ENCODE data around the gene SS18L1.

The SS18L1 gene

DNA sequence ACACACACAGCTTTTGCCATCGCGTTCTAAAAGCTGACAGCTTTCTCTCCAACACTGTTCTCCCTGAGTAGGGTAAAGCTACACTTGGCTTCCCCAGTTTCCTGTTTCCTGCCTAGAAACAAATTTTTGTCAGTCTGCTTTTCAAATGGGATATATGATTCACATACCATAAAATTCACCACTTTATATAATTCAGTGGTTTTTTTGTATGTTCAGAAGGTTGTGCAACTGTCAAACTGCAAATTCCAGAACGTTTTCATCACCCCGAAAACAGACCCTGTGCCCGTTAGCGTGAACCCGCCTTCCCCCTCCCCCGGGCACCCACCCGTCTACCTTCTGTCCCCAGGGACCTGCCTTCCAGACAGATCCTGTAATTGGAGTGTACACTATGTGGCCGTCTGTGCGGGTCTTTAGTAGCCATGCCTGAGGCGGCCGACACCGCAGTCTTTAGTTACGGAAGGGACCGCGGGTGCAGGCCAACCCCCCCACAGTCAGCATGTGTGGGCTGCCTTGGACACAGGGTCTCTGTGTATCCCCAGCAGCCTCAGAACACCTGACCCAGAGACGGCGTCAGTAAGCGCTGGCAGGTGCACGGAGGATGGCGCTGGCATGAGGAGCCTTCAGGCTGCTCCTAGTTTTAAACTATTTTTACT lies 59.9 kb downstream of the SS18L1 start:
- ATAC-seq: no peak
- TF ChIP-seq, protein P1, sequence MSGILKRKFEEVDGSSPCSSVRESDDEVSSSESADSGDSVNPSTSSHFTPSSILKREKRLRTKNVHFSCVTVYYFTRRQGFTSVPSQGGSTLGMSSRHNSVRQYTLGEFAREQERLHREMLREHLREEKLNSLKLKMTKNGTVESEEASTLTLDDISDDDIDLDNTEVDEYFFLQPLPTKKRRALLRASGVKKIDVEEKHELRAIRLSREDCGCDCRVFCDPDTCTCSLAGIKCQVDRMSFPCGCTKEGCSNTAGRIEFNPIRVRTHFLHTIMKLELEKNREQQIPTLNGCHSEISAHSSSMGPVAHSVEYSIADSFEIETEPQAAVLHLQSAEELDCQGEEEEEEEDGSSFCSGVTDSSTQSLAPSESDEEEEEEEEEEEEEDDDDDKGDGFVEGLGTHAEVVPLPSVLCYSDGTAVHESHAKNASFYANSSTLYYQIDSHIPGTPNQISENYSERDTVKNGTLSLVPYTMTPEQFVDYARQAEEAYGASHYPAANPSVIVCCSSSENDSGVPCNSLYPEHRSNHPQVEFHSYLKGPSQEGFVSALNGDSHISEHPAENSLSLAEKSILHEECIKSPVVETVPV (CRISPR knock-in tag; IDR thresholded peaks at IDR 0.05): no peak

DNA sequence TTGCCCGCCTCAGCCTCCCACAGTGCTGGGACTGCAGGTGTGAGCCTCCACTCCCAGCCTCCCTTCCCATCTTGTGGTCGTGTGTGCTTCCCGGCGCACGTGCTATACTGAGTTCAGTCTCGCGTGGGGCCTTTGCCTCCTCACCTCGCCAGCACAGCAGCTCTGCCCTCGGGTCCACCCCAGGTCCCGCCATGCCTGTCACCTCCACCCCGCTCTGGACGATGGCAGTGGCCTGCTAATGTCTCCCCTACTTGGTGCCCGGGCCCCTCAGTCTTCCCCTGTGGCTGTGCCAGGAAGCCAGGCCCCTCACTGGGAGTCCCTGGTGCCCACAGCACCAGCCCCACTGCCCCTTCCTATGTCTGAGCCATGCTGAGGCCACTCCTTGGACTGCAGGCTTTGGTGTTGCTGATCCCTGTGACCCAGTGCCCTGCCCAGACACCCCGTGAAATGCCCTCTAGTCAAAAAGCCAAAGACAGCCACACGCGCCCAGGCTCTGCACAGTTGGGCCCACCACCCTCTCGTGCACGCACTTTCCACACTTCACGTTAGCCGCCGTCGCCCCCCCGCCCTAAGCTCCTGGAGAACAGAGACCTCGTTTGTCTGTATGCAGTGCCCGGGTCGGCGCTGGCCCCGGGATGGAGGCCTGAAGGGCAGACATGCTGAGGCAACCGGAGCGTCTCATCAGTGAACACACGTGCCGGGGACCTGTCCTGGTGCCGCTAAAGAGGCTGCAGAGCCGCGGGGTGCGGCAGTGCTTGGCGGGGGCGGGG lies 62.2 kb downstream of the SS18L1 start:
- no peak for ATAC-seq
- no peak for TF ChIP-seq ZFP3 (CRISPR knock-in tag; IDR thresholded peaks at IDR 0.05)
- no peak for TF ChIP-seq ZNF70 (CRISPR knock-in tag; IDR thresholded peaks at IDR 0.05)
- TF ChIP-seq GLIS3 (CRISPR knock-in tag; IDR thresholded peaks at IDR 0.05): no peak
- TF ChIP-seq, protein P2, sequence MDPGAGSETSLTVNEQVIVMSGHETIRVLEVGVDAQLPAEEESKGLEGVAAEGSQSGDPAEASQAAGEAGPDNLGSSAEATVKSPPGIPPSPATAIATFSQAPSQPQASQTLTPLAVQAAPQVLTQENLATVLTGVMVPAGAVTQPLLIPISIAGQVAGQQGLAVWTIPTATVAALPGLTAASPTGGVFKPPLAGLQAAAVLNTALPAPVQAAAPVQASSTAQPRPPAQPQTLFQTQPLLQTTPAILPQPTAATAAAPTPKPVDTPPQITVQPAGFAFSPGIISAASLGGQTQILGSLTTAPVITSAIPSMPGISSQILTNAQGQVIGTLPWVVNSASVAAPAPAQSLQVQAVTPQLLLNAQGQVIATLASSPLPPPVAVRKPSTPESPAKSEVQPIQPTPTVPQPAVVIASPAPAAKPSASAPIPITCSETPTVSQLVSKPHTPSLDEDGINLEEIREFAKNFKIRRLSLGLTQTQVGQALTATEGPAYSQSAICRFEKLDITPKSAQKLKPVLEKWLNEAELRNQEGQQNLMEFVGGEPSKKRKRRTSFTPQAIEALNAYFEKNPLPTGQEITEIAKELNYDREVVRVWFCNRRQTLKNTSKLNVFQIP (CRISPR knock-in tag; IDR thresholded peaks at IDR 0.05; ENCODE audit: borderline replicate concordance, low read depth): no peak
- TF ChIP-seq RARB (CRISPR knock-in tag; IDR thresholded peaks at IDR 0.05): no peak
- TF ChIP-seq CSDC2 (CRISPR knock-in tag; IDR thresholded peaks at IDR 0.05): no peak
- no peak for TF ChIP-seq BACH2 (CRISPR knock-in tag; IDR thresholded peaks at IDR 0.05; ENCODE audit: borderline replicate concordance)
- TF ChIP-seq ISL1 (CRISPR knock-in tag; IDR thresholded peaks at IDR 0.05): no peak
- no peak for TF ChIP-seq ZNF8 (CRISPR knock-in tag; IDR thresholded peaks at IDR 0.05)
- TF ChIP-seq ARNTL (CRISPR knock-in tag; IDR thresholded peaks at IDR 0.05; ENCODE audit: borderline replicate concordance, low read depth): no peak
- TF ChIP-seq TSHZ2 (CRISPR knock-in tag; IDR thresholded peaks at IDR 0.05): no peak
- TF ChIP-seq, protein P1 (CRISPR knock-in tag; IDR thresholded peaks at IDR 0.05): no peak
- TF ChIP-seq ZFP30 (CRISPR knock-in tag; IDR thresholded peaks at IDR 0.05): no peak

DNA sequence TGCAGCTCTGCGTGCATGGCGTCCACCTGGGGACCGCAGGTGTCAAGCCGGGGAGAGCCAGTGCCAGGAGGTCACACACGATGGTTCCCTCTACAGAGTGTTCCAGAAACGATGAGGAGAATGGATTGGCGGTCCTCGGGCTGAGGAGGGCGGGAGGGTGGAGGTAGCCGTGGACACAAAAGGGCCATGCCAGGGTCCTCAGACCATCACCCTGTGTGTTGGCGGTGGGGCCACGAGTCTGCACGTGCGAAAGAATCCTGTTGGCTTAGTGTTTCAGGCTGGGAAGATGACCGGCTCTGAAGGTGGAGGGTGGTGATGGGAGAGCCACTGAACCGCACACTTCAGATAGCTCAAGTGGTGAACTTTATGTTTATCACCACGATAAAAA lies 62.8 kb downstream of the SS18L1 start:
- TF ChIP-seq ZNF8 (CRISPR knock-in tag; IDR thresholded peaks at IDR 0.05): no peak
- ATAC-seq: no peak

- ATAC-seq: no peak
- no peak for TF ChIP-seq ARNTL (CRISPR knock-in tag; IDR thresholded peaks at IDR 0.05; ENCODE audit: borderline replicate concordance, low read depth)
- TF ChIP-seq CSDC2 (CRISPR knock-in tag; IDR thresholded peaks at IDR 0.05): no peak
- no peak for TF ChIP-seq ZNF565 (CRISPR knock-in tag; conservative IDR thresholded peaks at IDR 0.05; ENCODE audit: low read depth)
- TF ChIP-seq, protein P1 (CRISPR knock-in tag; IDR thresholded peaks at IDR 0.05): no peak
- TF ChIP-seq PATZ1 (CRISPR knock-in tag; IDR thresholded peaks at IDR 0.05; ENCODE audit: borderline replicate concordance): no peak
- no peak for TF ChIP-seq ZC3H10 (CRISPR knock-in tag; IDR thresholded peaks at IDR 0.05)
- TF ChIP-seq ESRRG (CRISPR knock-in tag; IDR thresholded peaks at IDR 0.05): no peak
- TF ChIP-seq SNAI2 (CRISPR knock-in tag; IDR thresholded peaks at IDR 0.05): no peak
- TF ChIP-seq RARB (CRISPR knock-in tag; IDR thresholded peaks at IDR 0.05): no peak
- TF ChIP-seq OSR1 (CRISPR knock-in tag; IDR thresholded peaks at IDR 0.05): no peak
- TF ChIP-seq TOX (CRISPR knock-in tag; IDR thresholded peaks at IDR 0.05; ENCODE audit: borderline replicate concordance): no peak
- TF ChIP-seq, protein P3, sequence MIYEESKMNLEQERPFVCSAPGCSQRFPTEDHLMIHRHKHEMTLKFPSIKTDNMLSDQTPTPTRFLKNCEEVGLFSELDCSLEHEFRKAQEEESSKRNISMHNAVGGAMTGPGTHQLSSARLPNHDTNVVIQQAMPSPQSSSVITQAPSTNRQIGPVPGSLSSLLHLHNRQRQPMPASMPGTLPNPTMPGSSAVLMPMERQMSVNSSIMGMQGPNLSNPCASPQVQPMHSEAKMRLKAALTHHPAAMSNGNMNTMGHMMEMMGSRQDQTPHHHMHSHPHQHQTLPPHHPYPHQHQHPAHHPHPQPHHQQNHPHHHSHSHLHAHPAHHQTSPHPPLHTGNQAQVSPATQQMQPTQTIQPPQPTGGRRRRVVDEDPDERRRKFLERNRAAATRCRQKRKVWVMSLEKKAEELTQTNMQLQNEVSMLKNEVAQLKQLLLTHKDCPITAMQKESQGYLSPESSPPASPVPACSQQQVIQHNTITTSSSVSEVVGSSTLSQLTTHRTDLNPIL (CRISPR knock-in tag; IDR thresholded peaks at IDR 0.05; ENCODE audit: low read depth): no peak
- no peak for TF ChIP-seq ZNF8 (CRISPR knock-in tag; IDR thresholded peaks at IDR 0.05)
These were observed 64.7 kb downstream of the SS18L1 start for GRCh38 chr20:62208061-62208794.

Data from SK-N-SH treated with all-trans-retinoic acid at 6 μM for 48 hours (cell line).